Head of caudate nucleus (tissue), 42 donors: Measurements from ENCODE around the gene CLIC1.
A peak's percentile ranks its signal among the peaks of the same experiment; 100 is the strongest.

ENCODE experiments used
- DNase-seq, 42 donors: peaks; one replicate each; pipeline versions ENCODE4 v3.0.0 to v3.0.0-alpha.2; 2020 to 2021; ENCODE audit warnings: mixed read lengths in 7 of 42
- intact Hi-C: fragments of 100-400 bp; cut with DNase I; formaldehyde crosslinking; loops from one replicate; pipeline ENCODE4 v1.15.0; 2022

CLIC1 gene

DNA sequence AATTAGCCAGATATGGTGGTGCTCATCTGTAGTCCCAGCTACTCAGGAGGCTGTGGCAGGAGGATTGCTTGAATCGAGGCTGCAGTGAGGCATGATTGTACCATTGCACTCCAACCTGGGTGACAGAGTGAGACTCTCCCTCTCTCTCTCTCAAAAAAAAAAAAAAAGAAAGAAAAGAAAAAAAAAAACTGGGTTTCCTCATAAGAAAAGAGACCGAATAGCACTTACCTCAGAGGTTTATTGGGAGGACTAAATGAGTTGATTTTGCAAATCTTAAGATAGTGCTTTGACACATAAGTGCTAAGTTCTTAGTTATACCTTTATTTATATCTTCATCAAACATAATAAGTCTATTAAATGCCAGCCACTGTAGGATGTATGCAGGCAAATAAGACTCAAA, 34.5 kb upstream of the CLIC1 start:
- DNase-seq: no peak
- intact Hi-C loops: no loop called here

DNA sequence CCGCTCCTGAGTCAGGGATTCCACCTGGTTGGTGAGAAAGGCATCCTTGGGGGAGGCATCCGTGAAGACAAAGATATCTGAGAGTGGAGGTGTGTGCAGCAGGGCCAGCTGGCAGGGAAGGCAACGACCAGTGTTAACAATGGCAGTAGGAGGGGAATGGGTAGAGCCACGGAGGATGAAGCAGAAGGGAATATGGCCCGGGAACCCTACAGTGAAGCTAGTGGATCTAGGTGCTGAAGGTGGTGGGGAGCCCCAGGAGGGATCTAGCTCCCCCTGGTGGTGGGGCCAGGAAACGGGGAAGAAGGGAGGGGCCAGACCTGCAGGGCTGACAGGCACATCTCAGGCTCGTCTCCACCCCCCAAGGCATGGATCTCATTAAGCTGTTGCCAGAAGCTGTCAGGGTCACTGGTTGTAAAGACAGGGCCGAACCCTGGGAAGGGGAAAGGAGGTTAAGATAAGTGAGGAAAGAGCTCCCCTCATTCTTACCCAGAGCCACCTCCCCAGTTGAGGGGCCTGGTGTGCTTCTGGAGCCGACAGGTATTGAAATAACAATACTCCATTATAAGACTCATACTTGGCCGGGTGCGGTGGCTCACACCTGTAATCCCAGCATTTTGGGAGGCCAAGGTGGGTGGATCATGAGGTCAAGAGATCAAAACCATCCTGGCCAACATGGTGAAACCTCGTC, 33.5 kb upstream of the CLIC1 start:
- intact Hi-C loops: no loop called here
- peak in 30 of 42 donors; percentile 21 to 73 (median 40) for DNase-seq

DNA sequence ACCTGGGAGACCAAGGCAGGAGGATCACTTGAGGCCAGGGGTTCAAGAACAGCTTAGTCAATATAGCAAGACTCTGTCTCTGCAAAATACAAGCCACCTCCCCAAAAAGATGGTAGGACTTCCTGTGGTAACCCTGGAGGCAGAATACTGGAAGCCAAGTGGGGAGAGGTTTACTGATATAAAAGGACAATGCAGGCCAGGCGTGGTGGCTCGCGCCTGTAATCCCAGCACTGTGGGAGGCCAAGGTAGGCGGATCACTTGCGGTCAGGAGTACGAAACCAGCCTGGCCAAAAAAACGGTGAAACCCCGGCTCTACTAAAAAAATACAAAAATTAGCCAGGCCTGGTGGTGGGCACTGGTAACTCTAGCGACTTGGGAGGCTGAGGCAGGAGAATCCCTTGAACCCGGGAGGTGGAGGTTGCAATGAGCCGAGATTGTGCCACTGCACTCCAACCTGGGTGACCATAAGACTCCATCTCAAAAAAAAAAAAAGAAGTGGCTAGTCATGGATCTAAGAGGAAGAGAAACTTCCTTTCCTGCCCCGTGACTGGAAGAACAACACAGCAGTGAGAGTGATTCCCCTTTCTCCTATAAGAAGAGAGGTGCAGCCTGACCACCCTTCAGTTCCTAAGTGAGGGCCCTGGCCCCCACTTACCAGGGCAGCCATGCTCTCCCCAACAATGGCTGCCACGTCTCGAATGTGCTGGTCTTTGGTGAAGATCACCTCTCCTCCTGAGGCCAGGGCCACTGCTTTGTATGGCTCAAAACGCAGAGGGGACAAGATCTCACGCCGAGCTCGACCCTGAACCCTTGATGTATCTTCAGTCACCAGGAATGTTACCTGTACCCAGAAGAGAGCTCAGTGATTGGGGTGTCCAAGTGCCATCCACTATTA, 32.3 kb upstream of the CLIC1 start:
- DNase-seq: peak in 2 of 42 donors; percentile 16 to 51
- intact Hi-C loops: no loop called here

DNA sequence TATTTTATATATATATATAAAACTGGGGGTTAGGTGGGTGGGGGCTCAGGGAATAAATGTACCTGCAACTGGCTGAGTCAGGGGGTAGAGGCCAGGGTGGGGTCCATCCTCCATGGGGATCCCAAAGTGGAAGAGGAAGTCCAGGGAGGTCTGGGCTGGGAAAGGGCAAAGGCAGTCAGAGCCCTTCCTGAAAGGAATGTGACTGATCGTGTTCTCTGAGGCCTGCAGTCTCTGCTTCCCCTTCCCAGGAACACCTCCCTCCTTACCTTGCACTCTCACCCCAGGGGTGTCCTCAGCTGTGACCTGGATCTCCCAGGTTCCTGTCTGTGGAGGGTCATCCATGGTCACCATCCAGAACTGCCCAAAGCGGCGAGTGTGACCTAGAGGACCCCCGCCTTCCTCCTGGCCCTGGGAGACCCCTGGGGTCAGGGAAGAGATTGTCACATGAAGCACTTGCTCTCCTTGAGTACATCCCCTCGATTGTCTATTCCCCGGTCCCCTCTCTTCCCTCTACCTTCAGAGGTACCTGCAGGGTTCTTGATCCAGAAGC, 30.8 kb upstream of the CLIC1 start:
- intact Hi-C loops: no loop called here
- no peak for DNase-seq

DNA sequence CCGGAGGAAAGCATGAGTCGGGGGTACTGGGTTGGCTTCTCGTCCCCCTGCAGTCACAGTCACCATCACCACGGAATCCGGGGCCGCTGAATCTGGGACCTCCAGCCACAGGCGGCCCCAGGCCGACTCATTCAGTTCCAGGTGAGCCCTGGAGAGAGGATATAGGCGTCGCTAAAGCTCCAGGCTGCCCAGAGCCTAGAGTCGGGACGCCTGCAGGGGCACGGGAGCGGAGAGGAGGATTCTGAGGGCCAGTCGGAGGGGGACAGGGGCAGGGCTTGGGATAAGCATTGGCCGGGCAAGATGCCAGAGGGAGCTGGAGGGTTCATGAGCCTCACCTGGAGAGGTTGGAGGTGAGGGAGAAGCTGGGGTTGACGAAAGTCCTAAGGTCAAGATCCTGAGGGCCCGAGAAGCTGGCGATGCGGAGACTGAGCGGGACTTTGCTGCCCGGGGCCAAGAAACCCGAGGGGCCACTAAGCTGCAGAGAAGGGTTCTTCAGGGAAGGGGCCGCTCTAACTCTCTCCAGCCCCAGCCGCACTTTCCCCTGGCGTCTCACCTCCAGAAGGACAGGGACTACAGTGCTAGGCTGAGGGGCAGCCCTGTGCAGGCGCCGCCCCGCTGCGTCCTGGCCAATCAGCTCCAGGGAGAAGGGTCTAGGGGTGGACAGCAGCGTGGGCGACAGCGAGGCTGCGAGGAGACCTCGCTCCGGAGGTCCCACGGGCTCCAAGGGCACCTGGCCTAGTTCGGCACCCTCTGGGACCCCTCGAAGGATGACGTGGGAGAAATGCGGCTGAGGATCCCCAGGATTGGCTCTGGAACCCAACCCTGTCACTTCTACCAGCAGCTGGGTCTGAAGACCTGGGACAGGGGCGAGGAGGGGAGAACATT, 29.8 kb upstream of the CLIC1 start:
- intact Hi-C loops: no loop called here

DNA sequence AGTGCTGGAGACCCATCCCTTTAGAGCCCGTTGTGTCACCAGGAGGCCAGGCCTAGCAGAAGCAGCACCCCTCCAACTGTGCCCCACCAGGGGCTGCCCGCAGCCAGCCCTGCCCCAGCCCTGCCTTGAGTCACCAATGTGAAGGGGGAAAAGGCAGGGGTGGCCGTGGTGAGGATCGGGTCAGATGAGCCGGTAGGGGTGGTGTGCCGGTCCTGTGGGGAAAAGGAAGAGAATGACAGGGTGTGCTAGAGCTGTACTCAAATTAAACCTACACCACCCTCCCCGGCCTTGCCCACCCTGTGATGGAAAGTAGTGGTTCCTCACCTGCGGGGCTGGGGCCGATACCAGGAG, 29.2 kb upstream of the CLIC1 start:
- intact Hi-C loops: no loop called here
- DNase-seq: no peak

More for the DNA sequence above, 29.8 kb upstream of the CLIC1 start:
- DNase-seq: no peak

DNA sequence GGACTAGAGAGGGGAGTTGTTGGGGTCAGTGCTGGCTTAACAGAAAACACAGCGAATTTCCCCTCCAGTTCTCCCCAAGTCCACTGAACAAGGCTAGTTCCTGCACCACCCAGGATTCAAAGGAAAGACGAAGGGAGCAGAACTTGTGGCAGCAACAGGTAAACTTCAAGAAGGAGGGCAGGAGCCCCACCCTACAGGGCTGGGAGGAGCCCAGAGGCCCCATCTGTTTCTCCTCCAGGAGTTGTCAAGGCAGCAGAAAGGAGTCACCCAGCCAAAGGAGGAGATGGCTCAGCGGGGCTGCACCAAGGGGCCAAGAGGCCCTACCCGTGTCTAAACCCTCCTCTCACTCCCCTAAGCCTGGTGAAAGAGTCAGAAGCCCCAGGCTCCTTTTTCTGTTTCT, 27.9 kb upstream of the CLIC1 start:
- intact Hi-C loops: no loop called here
- no peak for DNase-seq

DNA sequence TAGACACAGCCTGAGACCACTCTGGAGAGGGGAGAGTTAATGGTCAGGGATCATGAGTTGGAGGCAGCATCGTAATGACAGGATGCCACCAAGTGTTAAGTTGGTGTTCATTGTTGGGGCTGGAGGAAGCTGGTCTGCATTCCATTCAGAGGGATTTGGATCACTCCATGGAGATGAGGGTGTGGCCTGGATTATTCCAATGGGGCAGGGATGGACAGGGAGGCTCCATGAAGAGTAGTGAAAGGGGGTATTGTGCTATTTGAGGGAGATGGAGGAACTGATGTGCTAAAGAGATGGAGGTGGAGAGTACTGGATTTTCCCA, 27.2 kb upstream of the CLIC1 start:
- intact Hi-C loops: no loop called here
- peak in 1 of 42 donors; percentile 21 for DNase-seq

DNA sequence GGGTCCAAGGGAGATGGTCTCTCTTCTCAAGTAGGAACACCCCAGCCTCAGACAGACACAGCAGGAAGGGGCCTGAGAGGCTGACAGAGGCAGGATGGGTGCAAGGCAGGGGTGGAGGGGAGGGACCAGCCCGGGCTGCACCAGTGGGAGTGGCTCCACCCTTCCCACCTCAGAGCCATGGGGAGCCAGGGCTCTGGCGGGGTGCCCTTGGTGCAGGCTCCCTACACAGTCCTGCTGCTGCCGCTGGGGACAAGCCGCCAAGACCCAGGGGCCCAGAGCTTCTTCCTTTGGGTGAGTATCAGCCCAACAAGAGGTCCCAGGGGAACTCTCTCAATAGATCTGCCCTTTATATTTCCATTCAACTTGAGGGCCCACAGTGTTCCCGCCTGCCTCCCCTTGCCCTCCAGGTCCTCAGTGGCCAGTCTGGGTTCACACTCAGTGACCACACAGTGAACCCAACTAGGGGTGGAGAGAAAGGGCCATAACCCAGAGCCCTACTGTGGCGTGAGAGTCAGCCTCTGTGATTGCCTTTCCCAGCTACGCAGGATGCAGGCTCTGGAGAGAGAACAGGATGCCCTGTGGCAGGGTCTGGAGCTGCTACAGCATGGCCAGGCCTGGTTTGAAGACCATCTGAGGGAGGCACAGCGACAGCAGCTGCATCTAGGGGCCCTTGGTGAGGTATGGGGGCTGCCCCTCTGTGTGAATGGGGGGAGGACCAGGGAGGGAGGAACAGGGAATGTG, 26.7 kb upstream of the CLIC1 start:
- DNase-seq: no peak
- intact Hi-C loops: no loop called here

DNA sequence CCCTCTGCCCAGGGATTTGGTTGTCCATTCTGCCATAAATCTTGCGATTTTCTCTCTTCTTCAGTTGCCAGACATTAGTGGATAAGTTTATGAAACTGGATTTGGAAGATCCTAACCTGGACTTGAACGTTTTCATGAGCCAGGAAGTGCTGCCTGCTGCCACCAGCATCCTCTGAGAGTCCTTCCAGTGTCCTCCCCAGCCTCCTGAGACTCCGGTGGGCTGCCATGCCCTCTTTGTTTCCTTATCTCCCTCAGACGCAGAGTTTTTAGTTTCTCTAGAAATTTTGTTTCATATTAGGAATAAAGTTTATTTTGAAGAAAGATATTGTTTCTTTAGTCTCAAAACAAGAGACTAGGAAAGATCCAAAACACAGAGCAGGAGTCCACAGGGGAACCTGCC, 26.0 kb upstream of the CLIC1 start, which contains the start of gene SAPCD1:
Gene SAPCD1, plus strand, starts transcription at position 301 of the 400 bp plus-strand sequence. CDS start 399 bp downstream, outside the sequence.
- intact Hi-C loops: no loop called here
- DNase-seq: no peak

DNA sequence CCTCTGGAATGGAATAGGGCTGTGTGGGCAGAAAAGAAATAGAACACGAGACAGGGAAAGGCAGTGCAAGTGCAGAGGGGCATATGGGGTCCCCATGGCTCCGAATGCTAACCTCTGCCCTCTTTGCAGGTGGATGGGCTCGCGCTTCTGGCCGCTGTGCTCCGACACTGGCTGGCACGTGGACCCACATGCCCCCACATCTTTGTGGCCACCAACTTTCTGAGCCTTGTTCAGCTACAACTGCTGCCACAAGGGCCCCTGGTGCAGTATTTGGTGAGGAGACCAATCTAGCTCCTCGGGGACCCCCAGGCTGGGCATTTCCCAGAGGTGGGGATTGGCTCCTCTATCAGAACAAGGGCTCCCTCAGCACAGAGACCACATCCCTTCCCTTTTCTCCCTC, 25.0 kb upstream of the CLIC1 start:
- intact Hi-C loops: no loop called here
- DNase-seq: no peak

DNA sequence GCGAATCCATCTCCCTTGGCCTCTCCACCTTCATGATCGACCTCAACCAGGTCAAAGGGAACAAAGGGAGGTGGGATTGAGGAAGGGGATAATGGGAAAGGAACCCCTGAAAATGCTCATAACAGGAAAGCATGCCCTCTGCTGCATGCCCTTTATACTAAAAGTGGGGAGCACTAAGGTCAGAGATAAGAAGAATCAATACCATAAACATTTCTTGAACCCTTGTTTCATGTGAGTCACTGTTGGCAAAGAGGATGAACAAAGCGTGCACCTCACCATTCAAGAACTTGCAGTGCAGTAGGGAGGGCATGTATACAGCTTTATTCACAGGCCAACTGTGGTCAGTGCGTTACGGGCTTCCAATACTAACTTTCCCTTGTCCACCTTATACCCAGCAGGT, 24.5 kb upstream of the CLIC1 start:
- no peak for DNase-seq
- intact Hi-C loops: no loop called here

DNA sequence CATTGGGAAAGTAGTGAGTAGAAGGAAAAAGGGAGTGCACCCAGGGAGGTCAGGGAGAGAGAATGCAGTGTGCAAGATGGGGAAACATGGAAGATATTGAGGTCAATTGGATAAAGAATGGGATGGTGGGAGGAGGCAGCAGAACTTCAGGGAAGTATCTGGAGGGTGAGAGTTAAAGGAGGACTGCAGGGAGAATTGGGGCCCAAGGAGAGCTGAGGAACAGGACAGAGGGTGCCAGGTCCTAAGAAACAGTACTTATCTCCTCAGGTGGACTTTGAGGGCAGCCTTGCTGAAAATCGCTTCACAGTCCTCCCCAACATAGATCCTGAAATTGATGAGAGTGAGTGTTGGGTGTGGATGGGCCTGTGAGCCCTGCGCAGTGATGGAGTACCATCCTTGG, 22.0 kb upstream of the CLIC1 start:
- DNase-seq: no peak
- intact Hi-C loops: no loop called here

DNA sequence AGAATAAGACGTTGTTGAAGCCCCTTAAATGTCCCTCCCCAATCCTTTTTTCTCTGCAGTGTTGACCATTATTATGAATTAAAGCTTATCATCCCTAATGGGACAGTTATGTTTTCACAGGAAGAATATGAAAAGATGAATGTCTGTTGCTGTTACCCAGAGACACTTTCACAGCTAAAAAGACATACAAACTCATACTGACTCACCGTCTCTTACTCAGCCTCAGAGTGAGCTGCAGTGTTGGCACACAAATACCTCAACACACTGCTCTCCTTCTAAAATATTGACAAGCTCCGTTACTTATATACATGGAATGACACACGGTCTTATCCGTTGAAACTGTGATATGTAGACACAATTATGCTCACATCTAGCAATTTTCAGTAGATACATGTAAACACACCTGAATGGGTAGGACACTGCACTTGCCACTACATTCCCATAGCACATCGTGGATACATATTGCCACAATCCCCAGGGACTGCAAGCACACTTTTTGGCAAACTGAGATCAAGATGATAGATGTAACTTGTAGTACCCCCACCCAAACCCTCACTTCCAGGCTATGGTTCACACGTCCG, 16.5 kb upstream of the CLIC1 start:
- DNase-seq: no peak
- intact Hi-C loops: no loop called here

DNA sequence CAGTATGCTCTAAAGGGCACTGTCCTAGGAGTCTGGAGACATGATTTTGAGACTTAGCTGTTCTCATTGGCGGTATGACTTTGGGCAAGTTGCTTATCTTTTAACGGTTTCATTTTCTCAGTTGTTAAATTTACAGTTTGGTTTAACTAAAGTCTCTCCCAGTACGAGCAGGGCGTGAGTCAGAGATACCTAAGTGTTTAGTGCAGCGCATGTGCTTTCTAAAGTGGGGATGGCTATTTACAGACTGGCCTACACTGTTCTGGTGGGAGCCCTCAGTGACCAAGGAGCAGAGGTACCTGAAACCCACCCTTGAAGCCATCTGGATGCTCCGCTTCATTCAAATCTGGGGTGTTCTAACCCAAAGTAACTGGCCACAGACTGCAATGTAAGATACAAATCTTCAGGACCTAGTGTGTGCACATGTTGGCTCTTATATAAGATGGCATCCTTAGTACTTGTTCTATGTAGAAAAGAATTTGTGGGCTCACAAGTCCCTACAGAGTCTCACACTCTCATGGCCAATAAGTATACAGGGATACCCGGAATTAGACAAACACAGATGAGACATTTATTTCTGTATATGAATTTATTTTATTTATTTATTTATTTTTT, 14.2 kb upstream of the CLIC1 start:
- DNase-seq: no peak
- intact Hi-C loops: no loop called here

DNA sequence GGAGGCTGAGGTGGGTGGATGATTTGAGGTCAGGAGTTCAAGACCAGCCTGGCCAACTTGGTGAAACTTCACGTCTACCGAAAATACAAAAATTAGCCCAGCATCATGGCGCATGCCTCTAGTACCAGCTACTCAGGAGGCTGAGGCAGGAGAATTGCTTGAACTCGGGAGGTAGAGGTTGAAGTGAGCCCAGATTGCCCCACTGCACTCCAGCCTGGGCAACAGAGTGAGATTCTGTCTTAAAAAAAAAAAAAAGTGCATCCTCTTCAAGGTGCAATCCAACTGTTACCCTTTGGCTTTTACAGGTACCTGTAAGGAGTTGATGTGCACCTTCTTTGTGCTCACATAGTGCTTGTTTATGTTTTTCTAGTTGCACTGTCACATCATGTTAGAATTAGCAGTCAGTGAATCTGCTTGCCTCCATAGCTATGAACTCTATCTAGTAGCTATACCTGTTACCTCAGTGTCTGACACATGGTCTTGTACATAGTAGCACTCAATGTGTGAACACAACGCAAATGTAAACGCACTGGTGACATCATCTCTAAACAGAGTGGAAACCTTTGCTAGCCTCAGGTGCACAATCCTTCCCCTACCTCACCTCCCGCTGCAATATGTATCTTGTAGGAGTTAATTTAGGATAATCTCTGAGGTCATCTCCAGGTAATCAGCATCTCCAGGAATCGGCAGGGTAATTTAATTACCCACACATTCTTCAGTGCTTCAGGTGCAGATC, 13.1 kb upstream of the CLIC1 start:
- intact Hi-C loops: no loop called here
- no peak for DNase-seq

DNA sequence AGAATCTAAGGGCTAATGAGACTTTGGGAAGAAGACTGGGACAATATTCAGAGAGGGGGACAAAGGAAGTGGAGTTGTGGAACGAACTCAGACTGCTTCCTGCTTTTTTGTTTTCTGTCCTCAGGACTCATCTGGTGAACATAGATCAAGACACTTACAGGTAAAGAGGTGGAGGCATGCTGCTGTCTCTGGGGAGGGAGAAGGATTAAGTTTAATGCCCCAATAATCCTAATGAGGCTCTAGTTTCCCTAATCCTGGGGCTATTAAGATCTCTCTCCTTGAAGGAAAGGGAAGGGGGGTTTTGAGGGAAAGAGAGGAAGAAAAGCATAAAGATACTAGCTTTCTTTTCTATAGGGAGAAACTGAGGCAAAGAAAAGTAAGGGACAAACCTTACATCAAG, 8.1 kb upstream of the CLIC1 start:
- intact Hi-C loops: no loop called here
- no peak for DNase-seq
